Measurements from ENCODE around the gene UNC5C.

UNC5C gene

GRCh38 chr4:95546866-95547714 is 1.7 kb downstream of the UNC5C start:
- DNase-seq (ENCODE audit: low read depth): no peak

GRCh38 chr4:95546221-95546620 is 2.6 kb downstream of the UNC5C start:
- no peak for DNase-seq (ENCODE audit: low read depth)

- no peak for DNase-seq (ENCODE audit: low read depth)
These were observed 3.2 kb downstream of the UNC5C start for GRCh38 chr4:95545546-95545945.

GRCh38 chr4:95544113-95545103 is 4.4 kb downstream of the UNC5C start:
- no peak for DNase-seq (ENCODE audit: low read depth)

GRCh38 chr4:95541889-95542607 is 6.7 kb downstream of the UNC5C start:
- DNase-seq (ENCODE audit: low read depth): no peak

GRCh38 chr4:95541094-95541493 is 7.7 kb downstream of the UNC5C start:
- no peak for DNase-seq (ENCODE audit: low read depth)

GRCh38 chr4:95540227-95540626 is 8.5 kb downstream of the UNC5C start:
- DNase-seq (ENCODE audit: low read depth): no peak

GRCh38 chr4:95539106-95539505 is 9.7 kb downstream of the UNC5C start:
- no peak for DNase-seq (ENCODE audit: low read depth)

GRCh38 chr4:95537863-95538488 is 10.8 kb downstream of the UNC5C start:
- no peak for DNase-seq (ENCODE audit: low read depth)

GRCh38 chr4:95537191-95537590 is 11.6 kb downstream of the UNC5C start:
- DNase-seq (ENCODE audit: low read depth): no peak

- no peak for DNase-seq (ENCODE audit: low read depth)
These were observed 12.1 kb downstream of the UNC5C start for GRCh38 chr4:95536650-95537049.

- DNase-seq (ENCODE audit: low read depth): no peak
These were observed 13.6 kb downstream of the UNC5C start for GRCh38 chr4:95535180-95535579.

GRCh38 chr4:95534032-95534431 is 14.7 kb downstream of the UNC5C start:
- no peak for DNase-seq (ENCODE audit: low read depth)

- no peak for DNase-seq (ENCODE audit: low read depth)
These were observed 15.5 kb downstream of the UNC5C start for GRCh38 chr4:95533254-95533653.

GRCh38 chr4:95532305-95532704 is 16.5 kb downstream of the UNC5C start:
- no peak for DNase-seq (ENCODE audit: low read depth)

- DNase-seq (ENCODE audit: low read depth): no peak
These were observed 17.6 kb downstream of the UNC5C start for GRCh38 chr4:95531141-95531540.

GRCh38 chr4:95529946-95530345 is 18.8 kb downstream of the UNC5C start:
- DNase-seq (ENCODE audit: low read depth): no peak

- no peak for DNase-seq (ENCODE audit: low read depth)
These were observed 20.3 kb downstream of the UNC5C start for GRCh38 chr4:95528388-95528948.

- no peak for DNase-seq (ENCODE audit: low read depth)
These were observed 22.7 kb downstream of the UNC5C start for GRCh38 chr4:95526075-95526474.

- no peak for DNase-seq (ENCODE audit: low read depth)
These were observed 24.0 kb downstream of the UNC5C start for GRCh38 chr4:95524729-95525128.

- no peak for DNase-seq (ENCODE audit: low read depth)
These were observed 24.6 kb downstream of the UNC5C start for GRCh38 chr4:95524184-95524583.

Data from activated gamma-delta T cell treated with anti-CD3 and anti-CD28 coated beads, Interleukin-2, amount 50 U/mL, for 16 hours (primary cell).